ENCODE results near the gene PACSIN1.

- no peak for TF ChIP-seq CTCF (IDR thresholded peaks at IDR 0.05 in 2 of 3, conservative IDR thresholded peaks at IDR 0.05 in 1 of 3; ENCODE audit: borderline replicate concordance in 1 of 3, insufficient read depth in 1 of 3, low read depth in 2 of 3, low read length in 2 of 3)
- TF ChIP-seq CEBPB (IDR thresholded peaks at IDR 0.05; ENCODE audit: low read depth), result no peak
- TF ChIP-seq POLR2AphosphoS5 (IDR thresholded peaks at IDR 0.05; ENCODE audit: low read depth, low read length), result no peak
- no peak for TF ChIP-seq RAD21 (IDR thresholded peaks at IDR 0.05; ENCODE audit: low read depth)
- TF ChIP-seq POLR2A (IDR thresholded peaks at IDR 0.05; ENCODE audit: borderline replicate concordance, extremely low read depth, insufficient read depth, insufficient read length), result no peak
- TF ChIP-seq EZH2phosphoT487 (IDR thresholded peaks at IDR 0.05; ENCODE audit: borderline replicate concordance), result no peak
- TF ChIP-seq SIN3A (IDR thresholded peaks at IDR 0.05; ENCODE audit: low read depth), result no peak
- no peak for TF ChIP-seq EZH2 (IDR thresholded peaks at IDR 0.05)
- TF ChIP-seq ZNF274 (IDR thresholded peaks at IDR 0.05; ENCODE audit: low read depth, low read length), result no peak
- TF ChIP-seq EGR1 (IDR thresholded peaks at IDR 0.05; ENCODE audit: low read depth), result no peak
- TF ChIP-seq SP1 (IDR thresholded peaks at IDR 0.05; ENCODE audit: low read depth), result no peak
- no peak for TF ChIP-seq MAX (IDR thresholded peaks at IDR 0.05)
Measured at GRCh38 chr6:34584694-34585093, 118.8 kb downstream of the PACSIN1 start.
